ENCODE data around the gene GOLGA2.

GOLGA2 gene, protein sequence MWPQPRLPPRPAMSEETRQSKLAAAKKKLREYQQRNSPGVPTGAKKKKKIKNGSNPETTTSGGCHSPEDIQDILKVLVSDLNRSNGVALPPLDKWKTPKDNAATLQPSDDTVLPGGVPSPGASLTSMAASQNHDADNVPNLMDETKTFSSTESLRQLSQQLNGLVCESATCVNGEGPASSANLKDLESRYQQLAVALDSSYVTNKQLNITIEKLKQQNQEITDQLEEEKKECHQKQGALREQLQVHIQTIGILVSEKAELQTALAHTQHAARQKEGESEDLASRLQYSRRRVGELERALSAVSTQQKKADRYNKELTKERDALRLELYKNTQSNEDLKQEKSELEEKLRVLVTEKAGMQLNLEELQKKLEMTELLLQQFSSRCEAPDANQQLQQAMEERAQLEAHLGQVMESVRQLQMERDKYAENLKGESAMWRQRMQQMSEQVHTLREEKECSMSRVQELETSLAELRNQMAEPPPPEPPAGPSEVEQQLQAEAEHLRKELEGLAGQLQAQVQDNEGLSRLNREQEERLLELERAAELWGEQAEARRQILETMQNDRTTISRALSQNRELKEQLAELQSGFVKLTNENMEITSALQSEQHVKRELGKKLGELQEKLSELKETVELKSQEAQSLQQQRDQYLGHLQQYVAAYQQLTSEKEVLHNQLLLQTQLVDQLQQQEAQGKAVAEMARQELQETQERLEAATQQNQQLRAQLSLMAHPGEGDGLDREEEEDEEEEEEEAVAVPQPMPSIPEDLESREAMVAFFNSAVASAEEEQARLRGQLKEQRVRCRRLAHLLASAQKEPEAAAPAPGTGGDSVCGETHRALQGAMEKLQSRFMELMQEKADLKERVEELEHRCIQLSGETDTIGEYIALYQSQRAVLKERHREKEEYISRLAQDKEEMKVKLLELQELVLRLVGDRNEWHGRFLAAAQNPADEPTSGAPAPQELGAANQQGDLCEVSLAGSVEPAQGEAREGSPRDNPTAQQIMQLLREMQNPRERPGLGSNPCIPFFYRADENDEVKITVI

DNA sequence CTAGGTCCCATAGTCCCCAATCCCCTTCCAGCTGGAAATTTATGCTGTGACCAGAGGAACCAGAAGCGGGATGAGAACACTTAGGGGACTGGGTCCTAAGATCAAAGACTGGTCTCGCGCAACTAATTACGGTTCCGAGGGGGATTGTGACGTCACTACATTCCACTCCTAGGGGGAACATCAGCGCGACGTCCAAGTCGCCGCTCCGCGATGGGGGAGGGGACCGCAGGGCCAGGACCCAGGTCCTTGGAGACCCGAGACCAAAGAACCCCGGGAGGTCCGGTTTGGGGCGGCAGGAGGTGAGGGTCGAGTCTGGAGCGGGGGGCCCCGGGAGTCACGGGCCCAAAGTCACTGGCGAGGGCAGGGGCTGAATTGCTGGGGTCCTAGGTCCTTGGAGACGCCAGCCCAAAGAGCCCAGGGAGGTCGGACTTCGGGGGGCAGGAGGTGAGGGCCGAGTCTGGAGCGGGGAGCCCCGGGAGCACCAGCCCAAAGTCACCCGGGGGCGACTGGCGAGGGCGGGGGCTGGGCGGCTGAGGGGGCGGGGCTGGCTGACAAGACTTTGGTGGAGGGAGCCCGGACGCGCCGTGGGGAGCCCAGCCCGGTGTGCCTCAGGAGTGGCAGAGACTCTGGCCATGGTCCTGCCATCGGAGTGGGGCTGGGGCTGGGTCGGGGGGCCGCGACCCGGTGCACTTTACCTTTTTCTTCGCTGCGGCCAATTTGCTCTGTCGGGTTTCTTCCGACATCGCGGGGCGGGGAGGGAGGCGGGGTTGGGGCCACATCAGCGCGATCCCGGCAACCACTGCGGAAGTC is at the start of gene GOLGA2:
TSS of gene GOLGA2 (minus strand) at position 810 of the 810 bp plus-strand sequence. CDS start at position 779, 31 bp downstream.
- in situ Hi-C loops (cut with HindIII; ENCODE audit: low sequenced_read_pairs) = no loop called here

DNA sequence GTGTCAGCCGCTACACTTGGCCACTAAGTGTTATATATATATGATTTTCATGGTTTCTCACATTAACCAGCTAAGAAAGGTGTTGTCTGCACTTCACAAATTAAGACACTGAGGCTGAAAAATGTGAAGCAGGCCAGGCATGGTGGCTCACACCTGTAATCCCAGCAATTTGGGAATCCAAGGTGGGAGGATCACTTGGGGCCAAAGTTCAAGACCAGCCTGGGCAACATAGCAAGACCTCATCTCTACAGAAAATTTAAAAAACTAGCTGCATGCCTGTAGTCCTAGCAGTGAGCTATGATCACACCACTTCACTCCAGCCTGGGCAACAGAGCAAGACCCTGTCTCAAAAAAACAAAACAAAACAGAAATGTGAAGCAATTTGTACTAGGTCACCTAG is 48.6 kb upstream of the GOLGA2 start:
- in situ Hi-C loops (cut with HindIII; ENCODE audit: low sequenced_read_pairs) = no loop called here

DNA sequence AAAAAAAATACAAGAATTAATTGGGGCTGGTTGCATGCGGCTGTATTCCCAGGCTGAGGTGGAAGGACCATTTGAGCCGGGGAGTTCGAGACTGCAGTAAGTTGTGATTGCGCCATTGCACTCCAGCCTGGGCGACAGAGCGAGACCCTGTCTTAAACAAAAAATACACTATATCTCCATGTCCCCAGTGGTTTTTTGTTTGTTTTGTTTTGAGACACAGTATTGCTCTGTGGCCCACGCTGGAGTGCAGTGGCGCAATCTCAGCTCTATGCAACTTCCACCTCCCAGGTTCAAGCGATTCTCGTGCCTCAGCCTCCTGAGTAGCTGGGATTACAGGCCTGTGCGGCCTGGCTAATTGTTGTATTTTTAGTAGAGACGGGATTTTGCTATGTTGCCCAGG is 48.0 kb upstream of the GOLGA2 start:
- in situ Hi-C loops (cut with HindIII; ENCODE audit: low sequenced_read_pairs) = no loop called here

DNA sequence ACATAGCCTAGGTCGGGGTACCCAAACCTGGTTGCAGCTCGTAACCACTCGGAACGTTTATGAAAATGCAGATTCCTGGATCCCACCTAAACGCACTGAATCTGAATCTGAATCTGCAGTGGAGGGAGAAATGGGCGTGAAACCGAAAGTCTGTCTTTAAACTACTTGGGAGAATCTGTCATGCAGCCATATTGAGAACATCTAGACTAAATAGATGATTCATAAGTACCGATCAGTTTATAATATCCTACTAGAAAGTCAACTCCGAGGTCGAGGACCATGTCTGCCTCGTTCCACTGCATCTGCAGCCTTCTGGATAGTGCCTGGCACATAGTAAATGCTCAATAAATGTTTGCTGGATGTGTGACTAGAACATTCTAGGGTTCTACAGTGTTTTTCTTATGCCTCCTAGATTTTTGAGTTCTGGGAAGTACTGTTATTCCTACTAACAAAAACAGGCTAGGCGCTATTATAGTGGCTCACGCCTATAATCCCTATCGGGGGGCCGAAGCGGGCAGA is 47.5 kb upstream of the GOLGA2 start:
- in situ Hi-C loops (cut with HindIII; ENCODE audit: low sequenced_read_pairs) = no loop called here

DNA sequence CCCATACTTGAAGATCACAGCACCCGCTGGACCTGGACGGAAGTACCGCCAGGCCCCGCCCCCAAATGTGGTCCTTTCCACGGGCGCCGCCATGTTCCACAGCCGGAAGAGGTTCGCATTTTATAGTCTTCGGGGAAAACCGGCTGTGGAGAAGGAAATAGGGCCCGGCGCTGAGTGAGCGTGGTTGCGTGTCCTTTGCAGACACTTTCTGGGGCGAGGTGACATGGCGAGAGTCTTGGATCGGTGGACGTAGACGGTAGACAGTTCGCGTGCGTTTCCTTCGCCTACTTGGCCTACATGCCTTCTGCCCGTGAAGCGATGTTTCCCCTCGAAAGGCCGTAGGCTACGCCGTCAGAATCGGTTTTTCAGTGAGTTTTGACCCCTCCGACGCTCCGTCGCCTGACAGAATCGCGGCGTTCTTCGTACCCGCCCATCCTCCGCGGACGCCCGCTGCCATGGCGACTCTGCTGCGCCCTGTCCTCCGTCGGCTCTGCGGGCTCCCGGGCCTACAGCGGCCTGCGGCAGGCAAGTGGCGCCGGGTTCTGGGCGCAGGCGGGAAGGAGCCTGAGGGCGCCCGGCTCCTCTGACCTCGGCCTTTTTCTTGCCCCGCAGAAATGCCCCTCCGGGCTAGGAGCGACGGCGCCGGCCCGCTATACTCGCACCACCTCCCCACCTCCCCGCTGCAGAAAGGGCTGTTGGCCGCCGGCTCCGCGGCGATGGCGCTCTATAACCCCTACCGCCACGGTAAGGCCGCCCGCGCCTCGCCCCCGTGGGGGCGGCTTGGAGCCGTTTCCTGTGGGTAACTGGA is 46.8 kb upstream of the GOLGA2 start, which contains the start of the genes COQ4 and TRUB2:
TSS of gene COQ4 (plus strand) at position 436 of the 808 bp plus-strand sequence. CDS start at position 456, 20 bp downstream.
TSS of gene TRUB2 (minus strand) at position 44 of the 808 bp plus-strand sequence. CDS start at position 5, 39 bp downstream.
- in situ Hi-C loops (cut with HindIII; ENCODE audit: low sequenced_read_pairs) = no loop called here

DNA sequence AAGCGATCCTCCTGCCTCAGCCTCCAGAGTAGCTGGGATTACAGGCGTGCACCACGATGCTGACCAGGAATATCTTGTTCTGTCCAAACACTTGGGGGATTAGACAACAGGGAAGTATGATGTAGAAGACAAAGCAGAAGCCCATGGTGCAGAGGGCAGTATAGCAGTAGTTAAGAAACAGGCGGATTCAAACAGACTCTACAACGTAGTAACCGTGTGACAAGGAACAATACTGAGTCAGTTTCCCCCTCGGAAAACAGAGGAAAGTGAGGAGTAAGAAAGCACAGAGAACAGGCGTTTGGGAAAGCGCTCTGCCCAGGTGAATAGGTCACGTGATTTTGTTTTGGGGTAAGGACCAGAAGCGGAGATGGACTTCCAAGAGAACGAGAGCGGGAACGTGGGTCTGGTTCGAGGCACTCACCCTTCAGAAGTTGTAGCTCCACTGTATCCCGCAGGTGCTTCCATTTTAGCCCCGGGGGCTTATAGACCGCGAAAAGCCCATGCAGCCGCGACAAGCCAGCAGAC is 46.1 kb upstream of the GOLGA2 start:
- in situ Hi-C loops (cut with HindIII; ENCODE audit: low sequenced_read_pairs) = no loop called here

DNA sequence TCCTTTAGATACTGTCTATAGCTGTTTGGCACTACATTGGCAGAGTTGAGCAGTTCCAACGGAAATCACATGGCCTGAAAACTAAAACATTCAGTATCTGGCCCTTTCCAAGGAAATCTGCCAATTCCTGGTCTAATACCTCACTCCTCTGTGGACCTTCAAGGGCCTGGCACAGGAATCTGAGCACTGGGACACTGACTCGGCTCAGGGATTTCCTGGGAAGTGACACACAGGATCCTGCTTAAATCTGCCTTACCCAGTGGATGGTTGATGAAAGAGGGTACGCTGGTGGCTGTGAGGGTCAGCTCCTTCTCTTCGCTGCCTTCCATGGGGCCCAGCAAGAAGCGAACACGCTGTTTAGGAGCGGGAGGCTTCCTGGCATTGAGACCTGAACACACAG is 45.5 kb upstream of the GOLGA2 start:
- in situ Hi-C loops (cut with HindIII; ENCODE audit: low sequenced_read_pairs) = no loop called here

GRCh38 chr9:128317629-128318028 is 41.8 kb upstream of the GOLGA2 start:
- in situ Hi-C loops (cut with HindIII; ENCODE audit: low sequenced_read_pairs) = loop anchor here (5.0 kb wide), 2 partner anchors 65 to 95 kb away; no protein-coding TSS in a partner anchor

GRCh38 chr9:128316421-128316820 is 40.6 kb upstream of the GOLGA2 start:
- in situ Hi-C loops (cut with HindIII; ENCODE audit: low sequenced_read_pairs) = loop anchor here (5.0 kb wide), 2 partner anchors 64 to 94 kb away; no protein-coding TSS in a partner anchor

DNA sequence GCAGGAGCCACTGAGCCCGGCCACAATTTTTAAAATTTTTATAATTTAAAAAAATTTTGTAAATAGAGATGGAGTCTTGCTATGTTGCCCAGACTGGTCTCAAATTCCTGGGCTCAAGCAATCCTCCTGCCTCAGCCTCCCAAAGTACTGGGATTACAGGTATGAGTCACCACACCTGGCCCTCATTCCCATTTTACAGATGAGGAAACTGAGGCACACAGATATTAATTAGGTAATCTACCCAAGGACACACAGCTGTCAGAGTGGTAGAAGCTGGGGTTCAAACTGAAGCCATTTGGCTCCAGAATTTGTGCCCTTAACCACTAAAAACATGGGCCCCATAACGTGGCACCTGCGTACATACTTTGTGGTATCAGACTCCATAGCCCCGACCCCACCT is 38.9 kb upstream of the GOLGA2 start:
- in situ Hi-C loops (cut with HindIII; ENCODE audit: low sequenced_read_pairs) = loop anchor here (5.0 kb wide), 2 partner anchors 62 to 92 kb away; no protein-coding TSS in a partner anchor

DNA sequence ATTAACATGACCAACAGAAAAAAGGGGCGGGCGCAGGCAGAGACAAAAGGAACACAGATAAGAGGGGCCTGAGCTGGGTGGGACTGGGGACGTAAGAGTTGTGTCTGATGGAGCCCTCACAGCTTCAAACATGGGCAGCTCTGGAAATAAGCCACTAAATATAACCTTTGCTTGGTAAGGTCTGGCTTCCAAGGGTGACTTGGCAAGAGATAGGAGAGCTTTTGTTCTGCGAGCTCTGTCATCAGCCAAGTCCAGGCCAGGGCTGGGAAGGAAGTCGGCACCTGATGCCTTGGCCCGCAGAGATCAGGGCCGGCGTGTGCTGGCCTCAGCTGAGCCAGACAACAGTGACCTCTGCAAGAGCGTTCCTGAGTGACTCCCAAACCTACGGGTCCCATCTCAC is 34.7 kb upstream of the GOLGA2 start:
- in situ Hi-C loops (cut with HindIII; ENCODE audit: low sequenced_read_pairs) = no loop called here

GRCh38 chr9:128309551-128309950 is 33.7 kb upstream of the GOLGA2 start:
- in situ Hi-C loops (cut with HindIII; ENCODE audit: low sequenced_read_pairs) = no loop called here

DNA sequence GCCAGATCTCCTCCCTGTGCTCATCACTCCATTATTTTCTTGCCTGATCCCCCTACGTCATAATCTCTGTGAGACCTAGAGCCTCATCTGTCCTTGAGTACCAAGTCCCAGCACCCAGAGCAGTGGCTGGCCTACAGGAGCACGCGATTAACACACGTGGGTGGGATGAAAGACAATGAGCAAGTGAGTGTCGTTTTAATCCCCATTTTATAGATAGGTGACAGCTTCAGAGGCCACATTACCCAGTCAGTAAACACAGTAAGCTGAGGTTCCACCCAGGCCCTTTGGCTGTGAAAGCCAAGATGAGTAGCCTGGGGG is 29.1 kb upstream of the GOLGA2 start:
- in situ Hi-C loops (cut with HindIII; ENCODE audit: low sequenced_read_pairs) = no loop called here

GRCh38 chr9:128304136-128304970 is 28.5 kb upstream of the GOLGA2 start:
- in situ Hi-C loops (cut with HindIII; ENCODE audit: low sequenced_read_pairs) = no loop called here

DNA sequence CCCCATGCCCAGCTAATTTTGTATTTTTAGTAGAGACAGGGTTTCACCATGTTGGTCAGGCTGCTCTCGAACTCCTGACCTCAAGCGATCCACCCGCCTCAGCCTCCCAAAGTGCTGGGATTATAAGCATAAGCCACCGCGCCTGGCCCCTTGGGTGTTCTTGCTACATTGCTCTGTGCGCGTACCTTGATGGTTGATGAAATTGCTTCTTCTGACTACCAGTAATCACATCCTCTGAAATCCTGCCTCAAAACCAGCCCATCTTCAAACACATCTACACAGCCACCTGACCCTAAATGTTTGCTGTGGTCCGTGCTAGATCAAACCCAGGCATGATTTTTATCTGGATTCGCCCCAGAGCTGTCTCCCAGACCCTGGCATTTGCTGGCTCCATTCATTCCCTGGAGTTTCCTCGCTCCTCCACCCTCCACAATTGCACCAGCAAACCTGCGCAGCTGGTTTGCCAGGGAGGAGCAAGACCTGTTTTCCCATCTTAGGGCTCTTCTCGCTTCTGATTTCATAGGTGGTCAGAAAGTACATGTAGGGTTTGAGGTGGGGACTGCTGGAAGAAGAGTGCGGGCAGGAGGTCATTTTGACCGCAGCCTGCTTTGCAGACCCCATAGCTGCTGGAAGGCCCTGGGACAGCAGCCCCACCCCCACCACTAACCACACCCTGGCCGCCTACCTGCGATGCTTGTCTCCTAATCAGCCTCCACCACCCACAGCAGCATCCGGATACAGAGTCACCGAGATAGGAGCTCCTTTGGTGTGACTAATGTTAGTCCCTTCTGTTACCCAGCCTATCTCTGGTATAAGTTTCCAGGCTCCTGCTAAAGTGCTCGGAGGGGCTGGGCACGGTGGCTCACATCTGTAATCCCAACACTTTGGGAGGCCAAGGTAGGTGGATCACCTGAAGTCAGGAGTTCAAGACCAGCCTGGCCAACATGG is 23.0 kb upstream of the GOLGA2 start:
- in situ Hi-C loops (cut with HindIII; ENCODE audit: low sequenced_read_pairs) = no loop called here

DNA sequence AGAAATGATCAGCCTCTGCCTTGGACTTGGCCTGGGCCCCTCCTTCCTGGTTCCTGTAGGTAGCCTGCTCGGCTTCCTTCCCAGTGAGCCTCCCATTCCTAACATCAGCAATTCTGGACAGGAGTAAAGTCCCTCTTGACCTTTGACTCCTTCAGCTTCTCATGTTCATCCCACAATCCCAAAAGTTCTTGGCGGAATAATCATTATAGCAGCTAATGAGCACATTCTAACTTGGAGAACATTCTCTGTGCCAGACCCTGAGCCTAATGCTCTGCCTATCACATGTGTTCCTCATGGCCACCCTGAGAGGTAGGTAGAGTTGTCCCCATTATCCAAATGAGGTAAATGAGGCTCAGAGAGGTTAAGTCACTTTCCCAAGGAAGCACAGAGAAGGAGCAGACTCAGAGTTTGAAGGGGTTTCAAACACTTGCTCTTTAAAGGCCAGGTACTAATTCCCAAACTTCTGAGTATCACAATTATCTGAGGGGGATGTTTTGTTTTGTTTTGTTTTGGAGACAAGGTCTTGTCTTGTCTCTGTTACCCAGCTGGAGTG is 21.5 kb upstream of the GOLGA2 start:
- in situ Hi-C loops (cut with HindIII; ENCODE audit: low sequenced_read_pairs) = no loop called here
